Progenitor cell of endocrine pancreas (in vitro differentiated cells): ENCODE results near the gene FOXP1. TPM values are rescaled to one million over a fixed set of nuclear protein-coding genes. Genes with fewer than 3 reads are reported as not detected.

ENCODE experiments used
- DNase-seq: peaks from one replicate; pipeline ENCODE4 v3.0.0; 2021; ENCODE audit warnings: low spot score; ENCODE audit not compliant: unreplicated experiment
- H3K27ac Mint-ChIP-seq: 2 replicates; pipeline ENCODE4 v1.8.0; 2021; ENCODE audit warnings: mild to moderate bottlenecking, moderate library complexity, mixed read lengths
- H3K27me3 Mint-ChIP-seq: 2 replicates; pipeline ENCODE4 v1.8.0; 2021; ENCODE audit warnings: mixed read lengths
- H3K36me3 Mint-ChIP-seq: 2 replicates; pipeline ENCODE4 v1.8.0; 2022; ENCODE audit warnings: mixed read lengths; ENCODE audit not compliant: insufficient read depth
- H3K4me1 Mint-ChIP-seq: 2 replicates; pipeline ENCODE4 v1.8.0; 2021; ENCODE audit warnings: low read depth, mixed read lengths
- H3K4me3 Mint-ChIP-seq: 2 replicates; pipeline ENCODE4 v1.8.0; 2021; ENCODE audit warnings: low read depth, mild to moderate bottlenecking, moderate library complexity, mixed read lengths
- H3K9me3 Mint-ChIP-seq: 2 replicates; pipeline ENCODE4 v1.8.0; 2021; ENCODE audit warnings: low read depth, mixed read lengths
- CTCF ChIP-seq: fragments of 200-600 bp; sonication (generic); IDR thresholded peaks from one replicate; pipeline ENCODE4 v1.5.0; 2021; ENCODE audit warnings: antibody characterized with exemption, mild to moderate bottlenecking; ENCODE audit not compliant: unreplicated experiment
- total RNA-seq: library from RNA; stranded (reverse); gene quantifications from 2 replicates; pipeline ENCODE4 v1.2.1, GENCODE V29; 2021

FOXP1 gene
- total RNA-seq, 1 donor from 2014 or later = 242 TPM

- H3K27me3 Mint-ChIP-seq = no peaks in the 10 kb centered on the region
- no peak overlapping the region for H3K4me3 Mint-ChIP-seq
- TF ChIP-seq CTCF = no peak
- peak overlapping the region; percentile 50 for H3K27ac Mint-ChIP-seq
- H3K4me1 Mint-ChIP-seq = peaks cover 40% of the 10 kb centered on the region
- no peaks in the 10 kb centered on the region for H3K9me3 Mint-ChIP-seq
- DNase-seq = no peak
- peaks cover 13% of the 10 kb centered on the region for H3K36me3 Mint-ChIP-seq
Measured at GRCh38 chr3:71088019-71088708, 495.4 kb downstream of the FOXP1 start.

- TF ChIP-seq CTCF = no peak
- no peak overlapping the region for H3K4me3 Mint-ChIP-seq
- peaks cover 40% of the 10 kb centered on the region for H3K4me1 Mint-ChIP-seq
- DNase-seq = no peak
- no peaks in the 10 kb centered on the region for H3K9me3 Mint-ChIP-seq
- H3K27me3 Mint-ChIP-seq = no peaks in the 10 kb centered on the region
- peaks cover 14% of the 10 kb centered on the region for H3K36me3 Mint-ChIP-seq
- peak overlapping the region; percentile 35 for H3K27ac Mint-ChIP-seq
Measured at GRCh38 chr3:71087143-71088018, 496.1 kb downstream of the FOXP1 start.

- Mint-ChIP-seq H3K4me1 (peaks cover 40% of the 10 kb centered on the region), H3K36me3 (peaks cover 12% of the 10 kb centered on the region), H3K4me3 (no peak overlapping the region), H3K27me3 (no peaks in the 10 kb centered on the region), H3K9me3 (no peaks in the 10 kb centered on the region), H3K27ac (peak overlapping the region; percentile 35)
- no peak for TF ChIP-seq CTCF
- DNase-seq = no peak
Measured at GRCh38 chr3:71086777-71087142, 496.8 kb downstream of the FOXP1 start.

- no peak for TF ChIP-seq CTCF
- peaks cover 12% of the 10 kb centered on the region for H3K36me3 Mint-ChIP-seq
- H3K4me3 Mint-ChIP-seq = no peak overlapping the region
- no peak for DNase-seq
- no peaks in the 10 kb centered on the region for H3K27me3 Mint-ChIP-seq
- H3K9me3 Mint-ChIP-seq = no peaks in the 10 kb centered on the region
- H3K27ac Mint-ChIP-seq = peak overlapping the region; percentile 76
- H3K4me1 Mint-ChIP-seq = peaks cover 34% of the 10 kb centered on the region
Measured at GRCh38 chr3:71083726-71084131, 499.8 kb downstream of the FOXP1 start.

- H3K4me1 Mint-ChIP-seq = peaks cover 27% of the 10 kb centered on the region
- no peaks in the 10 kb centered on the region for H3K9me3 Mint-ChIP-seq
- DNase-seq = no peak
- no peaks in the 10 kb centered on the region for H3K27me3 Mint-ChIP-seq
- TF ChIP-seq CTCF = no peak
- H3K36me3 Mint-ChIP-seq = peaks cover 9% of the 10 kb centered on the region
- peak overlapping the region; percentile 76 for H3K27ac Mint-ChIP-seq
- no peak overlapping the region for H3K4me3 Mint-ChIP-seq
Measured at GRCh38 chr3:71082833-71083232, 500.7 kb downstream of the FOXP1 start.
